OCI-LY1 (cell line): Measurements from ENCODE around the gene PRKCZ.

Source experiments
- CTCF ChIP-seq: fragments of 200-600 bp; sonication (generic), shearing (Covaris generic); IDR thresholded peaks from 2 replicates; pipeline ENCODE4 v1.5.1; 2017; ENCODE audit warnings: mild to moderate bottlenecking, antibody characterized with exemption, low read length, moderate library complexity, mixed read lengths
- EZH2 ChIP-seq: fragments of 200-600 bp; sonication (generic), shearing (Covaris generic); IDR thresholded peaks from 2 replicates; pipeline ENCODE4 v1.8.0; 2017; ENCODE audit warnings: borderline replicate concordance, mixed run types, mild to moderate bottlenecking, antibody characterized with exemption, low read length, moderate library complexity, mixed read lengths

- no peak for TF ChIP-seq CTCF
- no peak for TF ChIP-seq EZH2
These were observed 75.4 kb downstream of the PRKCZ start for GRCh38 chr1:2125350-2126211.
